ENCODE data around the gene USP31. TPM values are rescaled to one million over a fixed set of nuclear protein-coding genes. Genes with fewer than 3 reads are reported as not detected.

Gene USP31
- total RNA-seq, 1 experiment from 2014 or later, result 11.3 TPM

DNA sequence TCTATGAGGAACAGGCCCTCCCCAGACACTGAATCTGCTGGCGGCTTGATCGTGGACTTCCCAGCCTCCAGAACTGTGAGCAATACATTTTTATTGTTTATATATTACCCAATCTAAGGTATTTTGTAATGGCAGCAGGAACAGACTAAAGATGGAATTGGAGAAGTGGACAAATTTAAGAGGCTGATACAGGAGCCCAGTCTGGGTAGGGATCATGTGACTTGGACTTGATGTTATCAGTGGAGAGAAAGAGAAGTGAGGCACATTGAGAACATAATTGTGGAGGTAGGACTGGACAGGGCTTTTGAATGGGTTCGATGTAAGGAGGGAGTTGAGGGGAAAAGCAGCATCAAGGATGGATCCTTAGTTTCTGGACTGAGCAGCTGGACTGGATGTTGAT is 93.8 kb downstream of the USP31 start:
- H3K4me3 Mint-ChIP-seq (ENCODE audit: unreplicated experiment), result no peak overlapping the region
- Histone ChIP-seq H3K9me3 (no peaks in the 10 kb centered on the region), H3K4me3 (ENCODE audit: low read depth, low read length) (no peak overlapping the region), H3K27me3 (replicated peaks; ENCODE audit: control insufficient read depth, insufficient read depth, low read length) (peaks cover 1% of the 10 kb centered on the region; the same call in 1 of the 2 replicates), H3K4me1 (no peaks in the 10 kb centered on the region), H3K36me3 (ENCODE audit: control insufficient read depth, insufficient read depth, low read length) (no peaks in the 10 kb centered on the region)
- H3K9me3 Mint-ChIP-seq (ENCODE audit: unreplicated experiment), result peaks cover 9% of the 10 kb centered on the region
- POLR2A ChIA-PET, result no interaction called here
- no TSS peak for BruUV-seq (replicated peaks)
- H3K4me1 Mint-ChIP-seq (ENCODE audit: low read depth, unreplicated experiment), result peaks cover 2% of the 10 kb centered on the region
- no peak for DNase-seq
- peaks cover 30% of the 10 kb centered on the region for H3K27me3 Mint-ChIP-seq (ENCODE audit: insufficient read depth, unreplicated experiment)
- peaks cover 1% of the 10 kb centered on the region for H3K36me3 Mint-ChIP-seq (ENCODE audit: insufficient read depth, unreplicated experiment)
- H3K27ac Mint-ChIP-seq (ENCODE audit: unreplicated experiment), result no peak overlapping the region
- intact Hi-C loops (cut with micrococcal nuclease; ENCODE audit: unreplicated experiment), result no loop called here
- CTCF ChIA-PET, result no interaction called here
- TF ChIP-seq CTCF (IDR thresholded peaks at IDR 0.05; ENCODE audit: insufficient read depth in 1 of 2, low read depth in 1 of 2, low read length in 1 of 2, severe bottlenecking in 1 of 2, unreplicated experiment in 1 of 2), result no peak

DNA sequence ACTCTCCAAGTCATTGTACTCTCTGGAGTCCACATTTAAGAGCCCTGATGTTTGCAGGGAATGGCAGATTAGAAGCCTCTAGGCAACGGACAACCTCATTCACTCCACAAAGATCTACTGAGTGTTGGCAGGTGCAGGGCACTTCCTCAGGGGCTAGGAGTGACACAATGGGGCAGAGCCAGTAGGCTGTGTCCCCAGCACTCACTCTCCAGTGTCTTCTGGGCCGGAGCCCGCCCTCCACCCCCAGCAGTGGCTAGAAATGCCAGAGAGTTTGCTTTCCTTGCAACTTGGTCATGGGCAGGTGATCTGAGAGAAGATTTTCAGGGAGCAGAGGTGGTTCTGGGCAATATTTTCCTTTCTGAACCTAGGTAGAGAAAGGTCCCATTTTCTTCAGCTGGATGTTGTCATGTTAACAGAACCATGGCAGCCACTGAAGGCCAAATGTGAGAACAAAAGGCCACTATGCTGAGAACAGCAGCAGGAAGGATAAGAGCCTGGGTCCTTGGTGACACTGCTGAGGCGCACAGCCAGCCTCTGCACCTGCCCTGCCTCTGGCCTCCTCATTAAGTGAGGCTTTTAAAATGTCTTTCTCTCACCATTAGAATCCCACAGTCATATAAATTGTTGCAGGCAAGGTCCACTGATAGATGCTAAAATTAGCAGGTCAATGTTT is 96.2 kb downstream of the USP31 start:
- Mint-ChIP-seq H3K27me3 (ENCODE audit: insufficient read depth, unreplicated experiment) (peaks cover 33% of the 10 kb centered on the region), H3K4me1 (ENCODE audit: low read depth, unreplicated experiment) (no peaks in the 10 kb centered on the region)

DNA sequence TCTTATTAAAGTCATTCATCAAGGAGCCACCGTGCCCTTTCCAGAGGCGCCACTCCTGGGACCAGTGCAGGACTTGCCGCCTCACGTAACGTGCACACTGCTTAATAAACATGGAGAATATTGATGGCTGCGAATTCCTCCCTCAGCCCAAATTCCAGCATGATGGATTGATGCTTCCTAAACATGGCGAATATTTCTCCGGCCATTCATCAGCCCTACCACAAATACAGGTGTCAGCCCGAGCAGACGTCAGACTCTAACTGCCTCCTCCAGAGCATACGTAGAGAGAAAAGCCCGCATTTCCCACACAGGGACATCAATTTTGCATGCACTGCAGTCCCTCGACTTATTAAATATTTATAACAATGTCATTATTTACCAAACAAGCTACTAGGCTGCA is 97.0 kb downstream of the USP31 start:
- no peak for DNase-seq
- Histone ChIP-seq H3K4me3 (ENCODE audit: low read depth, low read length) (no peak overlapping the region), H3K9me3 (no peaks in the 10 kb centered on the region), H3K36me3 (ENCODE audit: control insufficient read depth, insufficient read depth, low read length) (no peaks in the 10 kb centered on the region), H3K4me1 (no peaks in the 10 kb centered on the region), H3K27me3 (replicated peaks; ENCODE audit: control insufficient read depth, insufficient read depth, low read length) (peaks cover 1% of the 10 kb centered on the region; the same call in 1 of the 2 replicates)
- H3K4me1 Mint-ChIP-seq (ENCODE audit: low read depth, unreplicated experiment), result no peaks in the 10 kb centered on the region
- ChIA-PET POLR2A (no interaction called here), CTCF (interaction anchor here (0.6 kb wide), 1 partner anchor 94 kb away, joined by 3 read pairs; no protein-coding TSS in a partner anchor)
- peaks cover 4% of the 10 kb centered on the region for H3K9me3 Mint-ChIP-seq (ENCODE audit: unreplicated experiment)
- H3K27me3 Mint-ChIP-seq (ENCODE audit: insufficient read depth, unreplicated experiment), result peaks cover 36% of the 10 kb centered on the region
- H3K4me3 Mint-ChIP-seq (ENCODE audit: unreplicated experiment), result no peak overlapping the region
- intact Hi-C loops (cut with micrococcal nuclease; ENCODE audit: unreplicated experiment), result no loop called here
- no peak overlapping the region for H3K27ac Mint-ChIP-seq (ENCODE audit: unreplicated experiment)
- H3K36me3 Mint-ChIP-seq (ENCODE audit: insufficient read depth, unreplicated experiment), result no peaks in the 10 kb centered on the region
- TF ChIP-seq CTCF (IDR thresholded peaks at IDR 0.05; ENCODE audit: insufficient read depth in 1 of 2, low read depth in 1 of 2, low read length in 1 of 2, severe bottlenecking in 1 of 2, unreplicated experiment in 1 of 2), result no peak
- BruUV-seq (replicated peaks), result no TSS peak

More for the DNA sequence above, 96.2 kb downstream of the USP31 start:
- H3K36me3 ChIP-seq (ENCODE audit: control insufficient read depth, insufficient read depth, low read length), result no peaks in the 10 kb centered on the region
- Mint-ChIP-seq H3K27ac (ENCODE audit: unreplicated experiment) (no peak overlapping the region), H3K4me3 (ENCODE audit: unreplicated experiment) (no peak overlapping the region), H3K36me3 (ENCODE audit: insufficient read depth, unreplicated experiment) (no peaks in the 10 kb centered on the region), H3K9me3 (ENCODE audit: unreplicated experiment) (peaks cover 9% of the 10 kb centered on the region)
- H3K27me3 ChIP-seq (replicated peaks; ENCODE audit: control insufficient read depth, insufficient read depth, low read length), result peaks cover 1% of the 10 kb centered on the region; the same call in 1 of the 2 replicates
- intact Hi-C loops (cut with micrococcal nuclease; ENCODE audit: unreplicated experiment), result no loop called here
- DNase-seq, result no peak
- TF ChIP-seq CTCF (IDR thresholded peaks at IDR 0.05; ENCODE audit: insufficient read depth in 1 of 2, low read depth in 1 of 2, low read length in 1 of 2, severe bottlenecking in 1 of 2, unreplicated experiment in 1 of 2), result no peak
- H3K4me3 ChIP-seq (ENCODE audit: low read depth, low read length), result no peak overlapping the region
- H3K4me1 ChIP-seq, result no peaks in the 10 kb centered on the region
- BruUV-seq (replicated peaks), result no TSS peak
- ChIA-PET POLR2A (no interaction called here), CTCF (no interaction called here)
- no peaks in the 10 kb centered on the region for H3K9me3 ChIP-seq
